GM12875 (cell line): Measurements from ENCODE around the gene RDH5.

Experiments used
- H3K4me3 ChIP-seq: one replicate; pipeline ENCODE4 v1.5.1; 2011; ENCODE audit warnings: low read depth, low read length, control low read depth
- TF ChIP-seq, protein P1 (sequence below): IDR thresholded peaks from 2 replicates; pipeline ENCODE4 v1.5.1; 2011; ENCODE audit warnings: low read depth, mild to moderate bottlenecking, control low read depth, inconsistent platforms, low read length, moderate library complexity, borderline replicate concordance; ENCODE audit not compliant: insufficient read depth

RDH5 gene

DNA sequence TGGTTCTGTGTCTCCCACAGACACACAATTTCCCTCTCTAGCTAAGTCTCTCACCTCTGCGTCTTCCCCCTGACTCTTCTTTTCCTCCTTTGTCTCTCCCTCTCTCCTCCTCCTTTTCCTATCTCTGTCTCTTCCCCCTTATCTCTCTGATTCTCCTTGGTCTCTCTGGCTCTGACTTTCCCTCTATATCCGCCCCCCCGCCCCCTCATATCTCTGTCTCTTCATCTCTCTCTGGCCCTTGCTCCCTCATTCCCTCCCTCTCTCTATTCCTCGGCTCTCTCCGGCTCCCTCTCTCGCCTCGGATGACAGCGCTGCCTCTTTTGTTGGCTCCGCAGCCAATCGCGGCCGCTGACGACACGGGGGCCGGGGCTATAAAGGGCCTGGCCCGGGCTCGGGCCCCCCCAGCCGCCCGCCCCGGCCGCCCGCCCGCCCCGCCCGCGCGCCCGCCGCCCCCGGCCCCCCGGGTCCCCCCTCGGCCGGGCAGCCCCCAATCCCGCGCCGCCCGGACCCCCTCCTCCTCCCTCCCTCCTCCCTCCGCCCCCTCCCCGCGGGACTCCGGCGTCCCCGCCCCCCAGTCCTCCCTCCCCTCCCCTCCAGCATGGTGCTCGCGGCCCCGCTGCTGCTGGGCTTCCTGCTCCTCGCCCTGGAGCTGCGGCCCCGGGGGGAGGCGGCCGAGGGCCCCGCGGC, 22.7 kb downstream of the RDH5 start, which contains the start of gene GDF11:
TSS of gene GDF11 (plus strand) at position 404 of the 687 bp plus-strand sequence. CDS start at position 599, 195 bp downstream.
- H3K4me3 ChIP-seq, result peak within 1 kb of the TSS; percentile 84
- TF ChIP-seq, protein P1, sequence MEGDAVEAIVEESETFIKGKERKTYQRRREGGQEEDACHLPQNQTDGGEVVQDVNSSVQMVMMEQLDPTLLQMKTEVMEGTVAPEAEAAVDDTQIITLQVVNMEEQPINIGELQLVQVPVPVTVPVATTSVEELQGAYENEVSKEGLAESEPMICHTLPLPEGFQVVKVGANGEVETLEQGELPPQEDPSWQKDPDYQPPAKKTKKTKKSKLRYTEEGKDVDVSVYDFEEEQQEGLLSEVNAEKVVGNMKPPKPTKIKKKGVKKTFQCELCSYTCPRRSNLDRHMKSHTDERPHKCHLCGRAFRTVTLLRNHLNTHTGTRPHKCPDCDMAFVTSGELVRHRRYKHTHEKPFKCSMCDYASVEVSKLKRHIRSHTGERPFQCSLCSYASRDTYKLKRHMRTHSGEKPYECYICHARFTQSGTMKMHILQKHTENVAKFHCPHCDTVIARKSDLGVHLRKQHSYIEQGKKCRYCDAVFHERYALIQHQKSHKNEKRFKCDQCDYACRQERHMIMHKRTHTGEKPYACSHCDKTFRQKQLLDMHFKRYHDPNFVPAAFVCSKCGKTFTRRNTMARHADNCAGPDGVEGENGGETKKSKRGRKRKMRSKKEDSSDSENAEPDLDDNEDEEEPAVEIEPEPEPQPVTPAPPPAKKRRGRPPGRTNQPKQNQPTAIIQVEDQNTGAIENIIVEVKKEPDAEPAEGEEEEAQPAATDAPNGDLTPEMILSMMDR, result no peak

DNA sequence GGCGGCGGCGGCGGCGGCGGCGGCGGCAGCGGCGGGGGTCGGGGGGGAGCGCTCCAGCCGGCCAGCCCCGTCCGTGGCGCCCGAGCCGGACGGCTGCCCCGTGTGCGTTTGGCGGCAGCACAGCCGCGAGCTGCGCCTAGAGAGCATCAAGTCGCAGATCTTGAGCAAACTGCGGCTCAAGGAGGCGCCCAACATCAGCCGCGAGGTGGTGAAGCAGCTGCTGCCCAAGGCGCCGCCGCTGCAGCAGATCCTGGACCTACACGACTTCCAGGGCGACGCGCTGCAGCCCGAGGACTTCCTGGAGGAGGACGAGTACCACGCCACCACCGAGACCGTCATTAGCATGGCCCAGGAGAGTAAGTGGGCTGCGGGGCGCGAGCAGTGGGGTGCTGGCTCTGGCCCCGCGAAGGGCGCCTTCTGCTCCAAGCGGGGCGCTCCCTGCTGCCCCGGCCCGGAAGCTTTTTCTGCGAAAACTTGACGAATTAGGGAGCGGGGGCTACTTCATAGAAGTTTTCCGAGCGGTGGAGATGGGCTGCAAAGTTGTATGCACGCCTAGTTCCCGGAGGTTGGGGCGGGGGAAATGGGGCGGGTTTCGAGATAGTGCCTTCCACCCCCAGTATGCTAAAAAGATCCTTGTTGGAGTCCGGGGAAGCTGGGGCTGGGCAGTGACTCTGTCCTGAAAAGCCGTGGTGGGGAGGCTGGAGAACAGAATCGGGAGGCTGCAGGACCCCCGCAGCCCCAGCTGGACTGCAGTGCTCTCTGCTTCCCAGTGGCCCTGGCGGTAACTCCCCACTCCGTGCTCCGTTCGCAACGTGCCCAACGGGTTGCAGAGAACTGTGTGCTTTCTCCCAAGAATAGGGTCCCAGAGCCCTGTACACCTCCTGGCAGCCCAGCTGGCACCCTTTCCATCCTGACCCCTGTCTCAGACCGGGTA, 23.5 kb downstream of the RDH5 start:
- TF ChIP-seq, protein P1, result 0 out of 2 replicates have a peak, but pooled peaks have one; percentile 2
- H3K4me3 ChIP-seq, result peak overlapping the region; percentile 84

DNA sequence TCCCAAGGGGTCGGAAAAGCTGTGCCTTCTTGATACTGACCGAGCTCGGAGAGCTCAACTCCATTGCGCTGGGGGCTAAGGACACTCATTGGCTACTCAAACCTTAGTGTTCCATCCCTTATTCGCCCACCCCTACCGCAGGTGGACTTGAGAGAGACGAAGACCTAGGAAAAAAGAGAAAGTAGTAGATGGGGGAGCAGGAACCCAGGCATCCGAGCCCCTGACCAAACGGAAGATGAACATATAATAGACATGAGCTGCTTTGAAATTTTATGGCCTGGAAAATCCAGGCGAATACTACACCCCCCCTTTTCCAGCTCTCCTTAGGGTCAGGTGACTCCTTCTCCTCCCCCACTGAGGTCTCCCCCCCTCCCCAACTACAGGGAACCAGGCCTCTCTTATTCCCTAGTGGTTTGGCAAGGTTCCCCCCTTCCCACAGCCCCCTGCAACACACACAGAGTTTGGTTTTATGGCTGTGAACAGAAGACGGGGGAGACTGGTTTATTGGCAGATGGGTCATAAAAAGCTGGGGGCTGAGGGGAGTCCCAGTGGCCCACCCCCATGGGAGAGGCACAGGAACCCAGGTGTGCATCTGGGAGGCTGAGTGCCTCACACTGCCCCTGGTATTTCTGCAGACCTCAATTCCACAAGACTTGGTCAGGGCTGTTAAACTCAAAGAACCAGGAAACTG, 24.3 kb downstream of the RDH5 start:
- TF ChIP-seq, protein P1, result no peak
- peak overlapping the region; percentile 84 for H3K4me3 ChIP-seq

DNA sequence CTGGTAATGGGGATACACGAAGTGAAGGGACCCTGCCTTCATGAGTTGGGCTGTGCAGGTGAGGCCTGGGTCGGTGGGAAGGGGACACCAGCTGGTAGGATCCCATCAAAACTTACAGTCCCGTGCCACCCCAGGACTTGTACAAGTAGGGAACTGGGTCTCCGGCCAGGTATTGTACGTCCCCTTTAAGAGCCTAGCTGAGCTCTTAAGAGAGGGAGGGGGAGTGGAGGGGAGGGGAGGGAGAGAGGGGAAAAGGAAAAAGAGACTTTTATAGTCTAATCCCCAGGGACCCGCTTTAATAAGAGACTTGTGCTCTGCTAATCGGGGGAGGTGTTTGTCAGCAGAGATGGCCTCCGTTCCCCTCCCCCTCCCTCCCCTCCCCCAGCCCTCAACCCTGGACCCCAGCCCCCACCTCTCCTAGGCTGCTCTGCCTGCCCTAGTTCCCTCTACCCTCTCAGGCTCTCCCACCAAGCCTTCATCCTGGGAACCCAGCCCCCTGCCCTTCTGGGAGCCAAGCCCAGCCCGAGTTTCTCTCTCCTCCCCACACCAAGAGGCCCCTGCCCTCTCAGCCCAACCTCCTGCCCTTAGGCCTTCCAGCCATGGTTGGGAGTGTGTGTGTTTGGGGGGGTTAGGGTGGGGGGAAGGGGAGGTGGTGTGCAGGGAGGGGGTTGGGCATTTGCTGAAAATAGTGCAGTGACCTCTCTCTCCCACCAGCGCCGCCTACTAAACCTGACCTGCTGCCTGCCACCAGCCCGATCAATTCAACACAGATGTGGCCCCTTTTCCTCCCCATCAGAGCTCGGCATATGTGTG, 25.4 kb downstream of the RDH5 start:
- H3K4me3 ChIP-seq, result peak overlapping the region; percentile 1
- TF ChIP-seq, protein P1, result no peak

DNA sequence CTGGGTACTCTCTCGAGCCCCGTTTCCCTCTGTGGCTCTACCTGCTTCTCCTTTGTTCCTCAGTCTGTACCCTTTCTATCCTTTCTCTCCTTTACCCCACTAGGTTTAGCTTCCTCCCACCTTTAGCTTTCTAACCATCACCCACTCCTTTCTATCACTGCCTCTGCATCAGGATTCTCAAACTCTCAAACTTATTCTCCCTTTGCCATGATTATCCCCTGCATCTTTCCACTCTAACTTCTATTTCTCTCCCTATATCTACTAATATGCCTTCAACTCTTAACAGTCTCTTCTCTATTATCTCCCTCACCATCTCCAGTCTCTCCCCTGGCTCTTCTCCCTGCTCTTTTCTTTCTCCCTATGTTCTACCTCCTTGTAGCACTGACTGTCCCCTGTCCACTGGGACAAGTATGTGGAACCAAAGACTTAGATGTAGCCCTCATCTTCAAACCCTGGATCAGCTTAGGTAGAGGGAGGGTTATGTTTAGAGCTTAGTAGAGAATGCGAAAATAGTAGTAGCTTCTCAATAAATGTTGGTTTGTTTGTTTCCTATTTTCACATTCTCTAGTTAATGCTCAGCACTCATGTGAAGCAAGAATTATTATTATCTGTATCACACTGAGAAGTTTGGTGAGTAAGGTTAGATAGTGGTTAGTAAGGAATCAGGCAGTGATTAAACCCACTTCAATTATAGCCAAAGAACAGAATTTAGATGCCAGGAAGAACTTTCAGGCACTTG, 26.1 kb downstream of the RDH5 start:
- TF ChIP-seq, protein P1, result no peak
- H3K4me3 ChIP-seq, result no peak overlapping the region

DNA sequence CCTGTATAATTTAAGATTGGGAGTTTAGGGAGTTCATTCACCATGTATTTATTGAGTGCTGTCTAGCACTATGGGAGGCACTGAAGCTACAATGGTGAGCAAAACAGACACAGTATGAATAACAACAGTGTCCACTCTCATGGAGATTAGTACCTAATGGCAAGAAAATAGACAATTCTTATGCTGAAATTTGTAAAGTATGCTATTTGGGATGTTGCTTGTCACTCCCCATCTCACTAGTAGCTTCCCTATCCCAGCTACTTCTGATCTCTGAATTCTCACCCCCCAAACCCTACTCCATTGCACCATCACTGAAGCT, 26.7 kb downstream of the RDH5 start:
- TF ChIP-seq, protein P1, result no peak
- H3K4me3 ChIP-seq, result no peak overlapping the region
